H1 (cell line): ENCODE results near the gene MAGI1. TPM values are rescaled to one million over a fixed set of nuclear protein-coding genes. Genes with fewer than 3 reads are reported as not detected.

Experiments used
- CTCF ChIA-PET: fragments of 300-600 bp; sonication (Branson Sonifier 250); formaldehyde crosslinking; loops from one replicate; lab custom pipeline; 2021; ENCODE audit not compliant: partially characterized antibody; lab: Charles Lee
- POLR2A ChIA-PET: fragments of 300-600 bp; sonication (Branson Sonifier 250); formaldehyde crosslinking; loops from one replicate; lab custom pipeline; 2021; ENCODE audit warnings: inconsistent platforms; ENCODE audit not compliant: partially characterized antibody; lab: Charles Lee
- DNase-seq, 2 experiments: peaks; one replicate each; pipeline versions ENCODE4 v3.0.0 to v3.0.0-alpha.2; 2010 to 2022; ENCODE audit warnings: low spot score in 2 of 2, low read depth in 1 of 2, mixed read lengths in 1 of 2
- FAIRE-seq: peaks from 2 replicates; lab custom pipeline; 2011; peaks lifted over from hg19 to GRCh38; lab: Jason Lieb, UNC
- H2AFZ ChIP-seq: 2 replicates; pipeline ENCODE4 v1.8.1; 2012; ENCODE audit warnings: low read length, inconsistent platforms
- H2AK5ac ChIP-seq: 2 replicates; pipeline ENCODE4 v1.6.1; 2013; ENCODE audit warnings: low read depth, low read length
- H2BK120ac ChIP-seq: replicated peaks from 2 replicates; pipeline ENCODE3; 2013; ENCODE audit warnings: low read depth, low read length, inconsistent platforms
- H2BK12ac ChIP-seq: 2 replicates; pipeline ENCODE4 v1.6.1; 2013; ENCODE audit warnings: low read depth, low read length
- H2BK15ac ChIP-seq: 2 replicates; pipeline ENCODE4 v1.6.1; 2013; ENCODE audit warnings: low read length
- H2BK20ac ChIP-seq: 2 replicates; pipeline ENCODE4 v1.6.1; 2013; ENCODE audit warnings: low read length
- H2BK5ac ChIP-seq: 2 replicates; pipeline ENCODE4 v1.6.1; 2013; ENCODE audit warnings: low read depth, low read length
- H3K14ac ChIP-seq: 2 replicates; pipeline ENCODE4 v1.6.1; 2013; ENCODE audit warnings: inconsistent platforms; ENCODE audit not compliant: insufficient read length
- H3K18ac ChIP-seq: 2 replicates; pipeline ENCODE4 v1.6.1; 2013; ENCODE audit warnings: low read length; ENCODE audit errors: extremely low read depth
- H3K23ac ChIP-seq: 2 replicates; pipeline ENCODE4 v1.6.1; 2013; ENCODE audit warnings: inconsistent platforms; ENCODE audit not compliant: insufficient read length
- H3K23me2 ChIP-seq: 2 replicates; pipeline ENCODE4 v1.6.1; 2013; ENCODE audit warnings: low read depth, low read length
- H3K27ac ChIP-seq: 2 replicates; pipeline ENCODE4 v1.6.1; 2011; ENCODE audit warnings: low read depth, low read length, inconsistent platforms
- H3K27me3 ChIP-seq, 4 experiments: replicated peaks in 1 of 4; 1 replicate in 1 of 4; 2 replicates in 3 of 4; pipeline versions ENCODE4 v1.6.1 to v1.8.1; 2011 to 2013; ENCODE audit warnings: low read length in 3 of 4, mild to moderate bottlenecking in 3 of 4, inconsistent platforms in 2 of 4, mixed read lengths in 2 of 4, moderate library complexity in 1 of 4; ENCODE audit not compliant: control insufficient read depth in 3 of 4, insufficient read depth in 3 of 4; ENCODE audit errors: extremely low read depth in 1 of 4
- H3K36me3 ChIP-seq, 4 experiments: 2 replicates each; pipeline versions ENCODE4 v1.6.1 to v1.8.1; 2011 to 2013; ENCODE audit warnings: mild to moderate bottlenecking in 4 of 4, low read length in 3 of 4, moderate library complexity in 2 of 4, control low read depth in 1 of 4, inconsistent platforms in 1 of 4; ENCODE audit not compliant: insufficient read depth in 4 of 4, control insufficient read depth in 2 of 4
- H3K4ac ChIP-seq: replicated peaks from 2 replicates; pipeline ENCODE3; 2013; ENCODE audit warnings: low read length, low read depth, mixed read lengths, inconsistent platforms; ENCODE audit not compliant: insufficient read length
- H3K4me1 ChIP-seq, 4 experiments: replicated peaks in 1 of 4; 1 replicate in 1 of 4; 2 replicates in 3 of 4; pipeline versions ENCODE4 v1.6.1 to v1.8.1; 2011 to 2013; ENCODE audit warnings: low read length in 3 of 4, inconsistent platforms in 2 of 4, mixed read lengths in 1 of 4; ENCODE audit not compliant: insufficient read depth in 4 of 4, control insufficient read depth in 3 of 4
- H3K4me2 ChIP-seq, 2 experiments: 2 replicates each; pipeline versions ENCODE4 v1.6.1 to v1.8.1; 2011 to 2013; ENCODE audit warnings: low read depth in 2 of 2, low read length in 2 of 2, control low read depth in 1 of 2, inconsistent platforms in 1 of 2, mild to moderate bottlenecking in 1 of 2; ENCODE audit not compliant: insufficient read depth in 1 of 2
- H3K4me3 ChIP-seq, 4 experiments: fragments of 200-600, 300-600 bp in 1 of 4; sonication (generic), shearing (Covaris generic), sonication (Bioruptor Twin) in 1 of 4; 2 replicates each; pipeline versions ENCODE4 v1.5.1 to v1.8.1; 2011 to 2016; ENCODE audit warnings: low read length in 4 of 4, low read depth in 3 of 4, control low read depth in 2 of 4, inconsistent platforms in 2 of 4, mild to moderate bottlenecking in 2 of 4, mixed read lengths in 1 of 4, moderate library complexity in 1 of 4; ENCODE audit not compliant: insufficient read depth in 2 of 4; ENCODE audit errors: extremely low read depth in 1 of 4
- H3K56ac ChIP-seq: replicated peaks from 2 replicates; pipeline ENCODE3; 2013; ENCODE audit warnings: low read depth, mild to moderate bottlenecking, mixed read lengths, low read length, inconsistent platforms; ENCODE audit not compliant: insufficient read length
- H3K79me1 ChIP-seq: 2 replicates; pipeline ENCODE4 v1.6.1; 2013; ENCODE audit warnings: low read depth, low read length, control low read depth
- H3K79me2 ChIP-seq, 2 experiments: 2 replicates each; pipeline versions ENCODE4 v1.6.1 to v1.8.1; 2012 to 2013; ENCODE audit warnings: low read length in 2 of 2, mild to moderate bottlenecking in 2 of 2, inconsistent platforms in 1 of 2; ENCODE audit not compliant: insufficient read depth in 2 of 2, control insufficient read depth in 1 of 2
- H3K9ac ChIP-seq, 4 experiments: replicated peaks in 1 of 4; 1 replicate in 1 of 4; 2 replicates in 3 of 4; pipeline versions ENCODE4 v1.6.1 to v1.8.1; 2011 to 2013; ENCODE audit warnings: low read depth in 3 of 4, low read length in 3 of 4, control low read depth in 2 of 4, mild to moderate bottlenecking in 2 of 4, moderate library complexity in 2 of 4, inconsistent platforms in 1 of 4; ENCODE audit errors: extremely low read depth in 1 of 4
- H3K9me3 ChIP-seq, 2 experiments: 2 replicates each; pipeline versions ENCODE4 v1.6.1 to v1.8.1; 2012 to 2013; ENCODE audit warnings: mild to moderate bottlenecking in 2 of 2, moderate library complexity in 2 of 2, control low read depth in 1 of 2, inconsistent platforms in 1 of 2, low read depth in 1 of 2, low read length in 1 of 2, mixed read lengths in 1 of 2; ENCODE audit not compliant: insufficient read depth in 2 of 2
- H4K20me1 ChIP-seq, 2 experiments: replicated peaks in 1 of 2; 2 replicates each; pipeline versions ENCODE3 to v1.8.1; 2011 to 2013; ENCODE audit warnings: inconsistent platforms in 2 of 2, low read length in 2 of 2, mild to moderate bottlenecking in 1 of 2; ENCODE audit not compliant: insufficient read depth in 2 of 2, control insufficient read depth in 1 of 2
- H4K5ac ChIP-seq: 2 replicates; pipeline ENCODE4 v1.6.1; 2013; ENCODE audit warnings: low read length, low read depth, mixed read lengths, inconsistent platforms; ENCODE audit not compliant: insufficient read length
- H4K8ac ChIP-seq: 2 replicates; pipeline ENCODE4 v1.8.0; 2013; ENCODE audit warnings: mild to moderate bottlenecking, moderate library complexity, low read length, inconsistent platforms; ENCODE audit not compliant: insufficient read depth; ENCODE audit errors: extremely low read depth
- H4K91ac ChIP-seq: replicated peaks from 2 replicates; pipeline ENCODE3; 2013; ENCODE audit warnings: low read length, mixed read lengths, inconsistent platforms; ENCODE audit not compliant: insufficient read length
- ASH2L ChIP-seq: fragments of 200-600, 300-600 bp; sonication (generic); IDR thresholded peaks from one replicate; pipeline ENCODE4 v1.7.1; 2017; ENCODE audit warnings: low read length
- BRCA1 ChIP-seq: IDR thresholded peaks from 2 replicates; pipeline ENCODE4 v1.6.1; 2012; ENCODE audit warnings: low read depth, low read length, improper control_type of control experiment
- CHD1 ChIP-seq: IDR thresholded peaks from 2 replicates; pipeline ENCODE4 v1.6.1; 2012; ENCODE audit warnings: low read depth, low read length, improper control_type of control experiment
- EGR1 ChIP-seq: IDR thresholded peaks from 2 replicates; pipeline ENCODE4 v1.6.1; 2011; ENCODE audit warnings: low read depth, low read length, borderline replicate concordance
- EZH2 ChIP-seq: fragments of 200-600 bp; sonication (generic); IDR thresholded peaks from 2 replicates; pipeline ENCODE4 v1.7.1; 2012; ENCODE audit warnings: low read depth, mild to moderate bottlenecking, moderate library complexity, low read length, inconsistent platforms; ENCODE audit not compliant: severe bottlenecking
- FOSL1 ChIP-seq: IDR thresholded peaks from 2 replicates; pipeline ENCODE4 v1.6.1; 2011; ENCODE audit warnings: mild to moderate bottlenecking, low read depth, low read length, moderate library complexity; ENCODE audit not compliant: insufficient read depth
- JUND ChIP-seq: IDR thresholded peaks from 2 replicates; pipeline ENCODE4 v1.6.1; 2011; ENCODE audit warnings: mild to moderate bottlenecking, improper control_type of control experiment, low read length
- POLR2AphosphoS5 ChIP-seq: IDR thresholded peaks from 2 replicates; pipeline ENCODE4 v1.6.1; 2011; ENCODE audit warnings: low read depth, low read length
- SAP30 ChIP-seq: fragments of 300-600 bp; sonication (generic); IDR thresholded peaks from 2 replicates; pipeline ENCODE4 v1.7.1; 2012; ENCODE audit warnings: low read length, moderate library complexity, mild to moderate bottlenecking, inconsistent platforms; ENCODE audit not compliant: insufficient read depth, insufficient replicate concordance
- TAF1 ChIP-seq: IDR thresholded peaks from 2 replicates; pipeline ENCODE4 v1.6.1; 2011; ENCODE audit warnings: mild to moderate bottlenecking, low read depth, low read length
- TAF7 ChIP-seq: optimal IDR thresholded peaks from 2 replicates; pipeline ENCODE3; 2011; ENCODE audit warnings: low read depth, mild to moderate bottlenecking, inconsistent platforms, low read length, moderate library complexity, borderline replicate concordance
- TCF12 ChIP-seq: IDR thresholded peaks from 2 replicates; pipeline ENCODE4 v1.6.1; 2011; ENCODE audit warnings: low read depth, mild to moderate bottlenecking, low read length
- WGBS, 2 experiments: shearing (Covaris generic) in 1 of 2; methylation state at CpG; one replicate each; pipeline versions ENCODE4 v1.1.6 to v1.1.7; 2013 to 2015; ENCODE audit warnings: low lambda C conversion rate in 2 of 2, mixed read lengths in 2 of 2, inconsistent platforms in 1 of 2, low coverage in 1 of 2, missing lambda C conversion rate in 1 of 2; ENCODE audit not compliant: insufficient replicate concordance in 2 of 2, insufficient coverage in 1 of 2, insufficient read length in 1 of 2; ENCODE audit errors: extremely low coverage in 1 of 2, missing lambda C conversion rate in 1 of 2; 5-methylcytosine and 5-hydroxymethylcytosine counted together
- polyA plus RNA-seq, 7 experiments: library from polyadenylated mRNA; depleted of rRNA in 3 of 7; stranded (reverse) in 5 of 7; unstranded in 2 of 7; fragments of >200 nt in 5 of 7; fragments of 200-250 nt in 2 of 7; gene quantifications; 1 replicate in 5 of 7; 2 replicates in 1 of 7; 4 replicates in 1 of 7; pipeline versions ENCODE4 v1.2.1 to v1.2.3, GENCODE V29; 2011 to 2013; ENCODE audit warnings: missing spikeins in 2 of 7, mixed read lengths in 2 of 7
- total RNA-seq: library from RNA; stranded (reverse); fragmentation: NEBNext Ultra II Directional; extraction: Animal tissue kit (Norgen Biotek cat#: 25700); gene quantifications from 2 replicates; pipeline ENCODE4 v1.2.1, GENCODE V29; 2021

MAGI1 gene
- total and polyA plus RNA-seq, 2 of the 8 experiments (the other 6 are each of a cell fraction or from before 2014, with no cell fraction given), result 19.8 to 78.0 TPM

DNA sequence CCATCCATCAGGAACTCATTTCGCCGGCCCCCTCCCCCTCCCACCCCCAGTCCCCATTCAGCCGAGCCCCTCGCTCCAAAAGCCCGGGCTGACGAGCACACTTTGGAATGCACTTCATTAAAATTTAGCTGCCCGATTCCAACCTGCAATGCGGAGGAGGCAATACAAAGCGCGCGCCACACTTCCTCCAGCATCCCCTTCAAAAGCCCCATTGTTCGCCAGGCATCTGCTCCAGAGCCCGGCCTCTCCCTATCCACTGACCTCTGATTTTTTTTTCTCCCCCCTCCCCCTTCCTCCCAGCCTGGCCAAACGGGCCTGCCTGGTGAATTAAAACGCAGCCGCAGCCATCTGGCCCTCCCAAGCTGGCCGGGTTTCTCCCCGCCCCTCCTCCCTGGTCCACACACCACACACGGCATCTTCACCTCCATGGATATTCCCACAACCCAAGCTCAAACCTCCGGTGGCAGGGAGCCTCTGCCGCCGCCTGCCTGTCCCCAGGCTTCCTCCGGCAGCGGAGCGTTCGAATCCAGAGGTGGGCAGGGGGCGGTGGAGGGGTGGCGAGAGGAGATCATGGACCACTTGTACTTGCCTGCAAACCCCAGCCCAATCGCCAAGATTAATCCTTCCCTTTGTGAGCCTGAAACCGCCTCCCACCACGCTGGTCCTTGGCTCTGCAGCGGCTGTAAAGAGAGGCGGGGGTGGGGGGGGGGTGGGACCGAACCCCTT lies 441.3 kb downstream of the MAGI1 start:
- POLR2A ChIA-PET, result interaction anchor here (0.6 to 3.8 kb wide), 33 partner anchors 10 to 1158 kb away, joined by 3 to 31 read pairs (median 4); no protein-coding TSS in a partner anchor
- peak; percentile 60 for TF ChIP-seq POLR2AphosphoS5
- no peak for TF ChIP-seq EZH2
- TF ChIP-seq TAF7, result peak; percentile 33
- TF ChIP-seq TAF1, result peak; percentile 70
- no peak for TF ChIP-seq EGR1
- TF ChIP-seq JUND, result peak; percentile 87; the same call in 1 of the 2 replicates
- TF ChIP-seq ASH2L, result peak; percentile 74
- TF ChIP-seq BRCA1, result no peak
- no peak for TF ChIP-seq FOSL1
- 0 out of 2 replicates have a peak, but pooled peaks have one; percentile 53 for TF ChIP-seq TCF12
- TF ChIP-seq SAP30, result peak; percentile 23
- TF ChIP-seq CHD1, result no peak

More for the DNA sequence above, 441.3 kb downstream of the MAGI1 start:
- peaks cover 0 to 56% of the 10 kb centered on the region in 2 experiments; a peak in 3 of 4 replicates for H3K79me2 ChIP-seq
- H3K4ac ChIP-seq, result peak overlapping the region; percentile 82
- peak overlapping the region; percentile 97 for H2BK5ac ChIP-seq
- H2AFZ ChIP-seq, result no peak overlapping the region
- no peaks in the 10 kb centered on the region for H3K9me3 ChIP-seq
- peak overlapping the region; percentile 97; the same call in 1 of the 2 replicates for H4K8ac ChIP-seq
- H3K79me1 ChIP-seq, result peaks cover 2% of the 10 kb centered on the region; the same call in 1 of the 2 replicates
- CTCF ChIA-PET, result interaction anchor here (0.7 to 1.8 kb wide), 7 partner anchors 16 to 76 kb away, joined by 3 to 13 read pairs (median 4); no protein-coding TSS in a partner anchor
- peak overlapping the region; percentile 93 for H3K18ac ChIP-seq
- no peaks in the 10 kb centered on the region for H4K20me1 ChIP-seq
- no peaks in the 10 kb centered on the region for H3K27me3 ChIP-seq
- H3K23me2 ChIP-seq, result peaks cover 15% of the 10 kb centered on the region
- H2AK5ac ChIP-seq, result no peak overlapping the region
- no peaks in the 10 kb centered on the region for H3K36me3 ChIP-seq
- DNase-seq (peak; percentile 79 to 88), FAIRE-seq (peak; percentile 28)
- peak overlapping the region; percentile 62; the same call in 1 of the 2 replicates for H2BK12ac ChIP-seq
- H3K4me1 ChIP-seq, result peaks cover 6 to 27% (median 19%) of the 10 kb centered on the region in 4 experiments; a peak in 6 of 7 replicates
- peak overlapping the region; percentile 65 to 87 (median 69) for H3K4me3 ChIP-seq
- peak overlapping the region; percentile 96 for H4K91ac ChIP-seq
- peak overlapping the region; percentile 95 for H3K56ac ChIP-seq
- peak overlapping the region; percentile 32; the same call in 1 of the 2 replicates for H2BK15ac ChIP-seq
- no peak overlapping the region for H2BK20ac ChIP-seq
- H2BK120ac ChIP-seq, result peak overlapping the region; percentile 68
- peak overlapping the region; percentile 80 to 96 (median 92) for H3K9ac ChIP-seq
- H4K5ac ChIP-seq, result peak overlapping the region; percentile 93
- H3K14ac ChIP-seq, result no peak overlapping the region
- 1% methylated on average over 21 of the region's 34 CpGs; no CpG with 5 or more reads in 1 of the 2 experiments for WGBS, 2 experiments
- peak overlapping the region; percentile 80 to 85 for H3K4me2 ChIP-seq
- peak overlapping the region; percentile 98 for H3K27ac ChIP-seq
- no peak overlapping the region for H3K23ac ChIP-seq
